Hepatocyte (in vitro differentiated cells): ENCODE results near the gene TRUB1.

ENCODE experiments used
- EZH2 ChIP-seq: fragments of 200-600 bp; sonication (generic); IDR thresholded peaks from 2 replicates; pipeline ENCODE4 v1.6.1; 2016; ENCODE audit warnings: antibody characterized with exemption, mild to moderate bottlenecking, borderline replicate concordance
- EZH2phosphoT487 ChIP-seq: fragments of 200-600 bp; sonication (generic); IDR thresholded peaks from one replicate; pipeline ENCODE4 v1.6.1; 2018; ENCODE audit warnings: antibody characterized with exemption, mild to moderate bottlenecking, low read depth, moderate library complexity; ENCODE audit not compliant: unreplicated experiment, severe bottlenecking
- TF ChIP-seq, protein P1 (sequence below): fragments of 200-600 bp; sonication (generic); IDR thresholded peaks from 2 replicates; pipeline ENCODE4 v1.5.1; 2016; ENCODE audit warnings: antibody characterized with exemption, mild to moderate bottlenecking; ENCODE audit not compliant: poor library complexity

DNA sequence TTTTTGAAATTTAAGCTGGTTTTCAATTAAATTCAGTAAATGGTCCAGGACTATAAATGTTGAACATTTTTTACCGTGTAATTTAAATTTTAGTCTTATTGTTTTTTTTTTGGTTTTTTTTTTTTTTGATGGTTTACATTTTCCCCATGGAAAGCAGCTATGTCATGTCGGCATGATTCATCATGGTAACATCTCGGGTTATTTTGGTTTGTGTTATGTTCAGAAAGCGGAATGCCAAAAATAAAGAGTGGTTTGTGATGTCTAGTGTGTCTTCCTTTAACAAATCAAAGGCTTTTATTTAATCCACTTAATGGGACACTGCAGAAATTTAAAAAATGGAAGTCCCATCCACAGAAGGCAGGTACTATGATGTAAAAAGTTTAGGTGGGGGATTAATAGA lies 58.5 kb downstream of the TRUB1 start:
- TF ChIP-seq, protein P1, sequence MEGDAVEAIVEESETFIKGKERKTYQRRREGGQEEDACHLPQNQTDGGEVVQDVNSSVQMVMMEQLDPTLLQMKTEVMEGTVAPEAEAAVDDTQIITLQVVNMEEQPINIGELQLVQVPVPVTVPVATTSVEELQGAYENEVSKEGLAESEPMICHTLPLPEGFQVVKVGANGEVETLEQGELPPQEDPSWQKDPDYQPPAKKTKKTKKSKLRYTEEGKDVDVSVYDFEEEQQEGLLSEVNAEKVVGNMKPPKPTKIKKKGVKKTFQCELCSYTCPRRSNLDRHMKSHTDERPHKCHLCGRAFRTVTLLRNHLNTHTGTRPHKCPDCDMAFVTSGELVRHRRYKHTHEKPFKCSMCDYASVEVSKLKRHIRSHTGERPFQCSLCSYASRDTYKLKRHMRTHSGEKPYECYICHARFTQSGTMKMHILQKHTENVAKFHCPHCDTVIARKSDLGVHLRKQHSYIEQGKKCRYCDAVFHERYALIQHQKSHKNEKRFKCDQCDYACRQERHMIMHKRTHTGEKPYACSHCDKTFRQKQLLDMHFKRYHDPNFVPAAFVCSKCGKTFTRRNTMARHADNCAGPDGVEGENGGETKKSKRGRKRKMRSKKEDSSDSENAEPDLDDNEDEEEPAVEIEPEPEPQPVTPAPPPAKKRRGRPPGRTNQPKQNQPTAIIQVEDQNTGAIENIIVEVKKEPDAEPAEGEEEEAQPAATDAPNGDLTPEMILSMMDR, result no peak
- TF ChIP-seq EZH2phosphoT487, result no peak
- TF ChIP-seq EZH2, result no peak
